PC-9 (cell line): ENCODE measurements around the gene PCSK9.

Experiments
- EZH2 ChIP-seq: fragments of 200-600 bp; sonication (generic); IDR thresholded peaks from 2 replicates; pipeline ENCODE4 v1.8.0; 2017; ENCODE audit warnings: antibody characterized with exemption, low read depth
- TF ChIP-seq, protein P1 (sequence below): fragments of 200-600 bp; sonication (generic); conservative IDR thresholded peaks from 2 replicates; pipeline ENCODE4 v1.6.1; 2017; ENCODE audit warnings: mixed run types, antibody characterized with exemption, mild to moderate bottlenecking, moderate library complexity

GRCh38 chr1:55047611-55048010 is 8.3 kb downstream of the PCSK9 start:
- TF ChIP-seq, protein P1, sequence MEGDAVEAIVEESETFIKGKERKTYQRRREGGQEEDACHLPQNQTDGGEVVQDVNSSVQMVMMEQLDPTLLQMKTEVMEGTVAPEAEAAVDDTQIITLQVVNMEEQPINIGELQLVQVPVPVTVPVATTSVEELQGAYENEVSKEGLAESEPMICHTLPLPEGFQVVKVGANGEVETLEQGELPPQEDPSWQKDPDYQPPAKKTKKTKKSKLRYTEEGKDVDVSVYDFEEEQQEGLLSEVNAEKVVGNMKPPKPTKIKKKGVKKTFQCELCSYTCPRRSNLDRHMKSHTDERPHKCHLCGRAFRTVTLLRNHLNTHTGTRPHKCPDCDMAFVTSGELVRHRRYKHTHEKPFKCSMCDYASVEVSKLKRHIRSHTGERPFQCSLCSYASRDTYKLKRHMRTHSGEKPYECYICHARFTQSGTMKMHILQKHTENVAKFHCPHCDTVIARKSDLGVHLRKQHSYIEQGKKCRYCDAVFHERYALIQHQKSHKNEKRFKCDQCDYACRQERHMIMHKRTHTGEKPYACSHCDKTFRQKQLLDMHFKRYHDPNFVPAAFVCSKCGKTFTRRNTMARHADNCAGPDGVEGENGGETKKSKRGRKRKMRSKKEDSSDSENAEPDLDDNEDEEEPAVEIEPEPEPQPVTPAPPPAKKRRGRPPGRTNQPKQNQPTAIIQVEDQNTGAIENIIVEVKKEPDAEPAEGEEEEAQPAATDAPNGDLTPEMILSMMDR: no peak
- TF ChIP-seq EZH2: no peak
